GM19099 (cell line): ENCODE data around the gene APC2.

Experiments
- POLR2A ChIP-seq: IDR thresholded peaks from 3 replicates; pipeline ENCODE4 v1.6.1; 2011; ENCODE audit warnings: low read depth; ENCODE audit not compliant: insufficient read length; ENCODE audit errors: extremely low read depth

The APC2 gene

GRCh38 chr19:1410789-1411188 is 39.1 kb upstream of the APC2 start:
- TF ChIP-seq POLR2A = no peak

GRCh38 chr19:1411255-1412191 is 38.4 kb upstream of the APC2 start:
- no peak for TF ChIP-seq POLR2A

GRCh38 chr19:1412323-1412923 is 37.5 kb upstream of the APC2 start:
- no peak for TF ChIP-seq POLR2A

GRCh38 chr19:1412995-1413800 is 36.7 kb upstream of the APC2 start:
- no peak for TF ChIP-seq POLR2A

DNA sequence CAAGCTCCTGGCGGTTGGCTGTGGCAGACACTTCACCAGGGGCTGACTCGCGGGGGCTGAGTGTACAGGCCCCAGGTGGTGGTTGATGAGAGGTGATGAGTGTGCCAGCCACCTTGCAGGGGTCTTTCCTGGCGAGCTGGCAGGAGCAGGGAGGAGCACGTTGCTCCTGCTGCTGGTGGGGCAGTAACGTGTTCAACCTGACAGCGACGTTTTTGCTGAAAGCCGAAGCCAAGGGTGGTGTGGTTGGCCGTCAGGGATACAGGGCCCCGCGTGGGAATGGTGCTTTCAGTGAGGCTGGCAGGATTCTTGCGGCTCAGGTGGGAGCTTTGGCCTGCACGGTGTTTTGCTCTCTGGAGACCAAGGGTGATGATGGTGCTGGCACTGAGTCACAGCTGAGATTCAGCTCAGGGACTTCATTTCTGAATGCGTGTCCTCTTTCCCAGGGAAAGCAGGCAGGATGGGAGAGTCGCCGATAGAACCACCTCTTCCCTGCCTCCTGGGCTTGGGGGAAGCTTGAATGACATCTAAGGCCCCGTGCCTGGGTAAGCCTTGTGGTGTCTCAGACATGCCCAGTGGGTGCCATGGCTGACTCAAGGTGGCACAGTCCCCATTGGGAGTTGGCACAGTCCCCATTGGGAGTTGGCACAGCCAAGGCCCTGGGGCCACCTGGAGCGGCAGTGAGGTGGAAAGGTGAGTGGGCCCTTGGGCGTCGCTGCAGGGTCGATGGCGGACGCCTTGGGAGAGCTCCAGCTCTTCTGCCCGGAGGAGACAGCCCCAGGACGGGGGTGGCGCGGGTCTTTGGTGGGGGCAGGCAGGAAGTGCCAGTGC is 33.7 kb upstream of the APC2 start:
- no peak for TF ChIP-seq POLR2A

DNA sequence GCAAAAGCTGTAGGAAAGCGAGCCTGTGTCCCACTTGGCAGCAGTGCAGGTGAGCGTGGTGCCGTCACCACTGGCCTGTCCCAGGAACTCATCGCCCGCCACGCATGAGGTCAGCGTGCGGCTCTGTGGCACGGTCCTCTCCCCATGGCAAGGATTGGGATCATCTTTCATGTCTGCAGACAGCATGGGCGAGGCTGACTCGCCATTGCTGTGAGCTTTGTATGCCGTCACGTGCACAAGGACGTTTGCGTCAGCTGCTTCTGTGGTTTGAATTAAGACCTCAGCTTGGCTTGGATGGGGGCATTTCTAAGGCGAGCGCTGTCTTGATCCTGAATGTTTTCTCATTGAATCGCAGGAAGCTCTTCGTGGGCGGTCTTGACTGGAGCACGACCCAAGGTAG is 32.8 kb upstream of the APC2 start:
- no peak for TF ChIP-seq POLR2A

GRCh38 chr19:1417681-1418495 is 32.0 kb upstream of the APC2 start:
- TF ChIP-seq POLR2A = no peak

DNA sequence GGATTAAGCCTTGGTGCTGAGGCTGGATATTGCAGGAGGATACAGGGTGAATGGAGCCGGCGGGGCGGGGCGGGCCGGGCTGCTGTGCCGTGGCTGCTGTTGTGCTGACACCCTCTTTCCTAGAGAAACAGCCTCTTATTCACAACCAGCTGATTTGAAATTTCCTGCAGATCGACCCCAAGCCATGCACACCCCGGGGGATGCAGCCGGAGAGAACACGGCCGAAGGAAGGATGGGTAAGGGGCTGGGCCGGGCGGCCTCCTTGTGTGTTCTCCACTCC is 31.5 kb upstream of the APC2 start:
- no peak for TF ChIP-seq POLR2A

DNA sequence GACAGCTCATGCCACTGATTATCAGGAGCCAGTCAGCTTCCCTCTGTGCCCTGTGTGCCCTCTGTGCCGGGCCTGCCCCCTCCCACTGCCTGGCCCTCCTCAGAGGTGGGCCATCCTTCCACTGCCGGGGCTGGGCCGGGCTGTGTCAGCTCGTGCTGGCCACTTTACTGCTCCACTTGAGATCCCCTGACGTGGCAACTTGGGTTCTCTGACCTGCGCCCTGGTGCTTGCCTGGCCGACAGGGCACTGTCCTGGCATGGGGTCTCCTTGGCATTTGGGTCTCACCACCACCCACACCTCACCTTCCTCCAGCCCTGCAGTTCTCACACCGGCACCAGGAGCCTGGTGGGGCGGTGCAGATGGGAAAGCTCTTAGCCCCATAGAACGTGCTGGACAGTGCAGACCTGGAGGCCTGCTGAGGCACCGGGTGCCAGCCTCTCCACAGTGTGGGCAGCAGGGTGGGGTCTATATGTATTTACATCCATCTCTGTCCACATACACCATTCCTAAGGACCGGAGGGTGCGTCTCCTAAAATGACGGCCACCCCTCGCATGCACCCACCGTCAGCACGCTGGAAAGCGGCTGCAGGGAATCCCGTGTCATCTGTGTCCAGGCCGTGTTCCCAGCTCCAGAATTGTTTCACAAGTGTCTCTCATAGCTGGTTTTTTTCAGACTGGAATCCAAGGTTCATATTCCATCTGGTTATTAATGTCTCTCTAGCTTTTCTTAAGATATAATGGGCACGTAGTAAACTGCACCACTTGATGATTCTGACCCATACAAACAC is 30.8 kb upstream of the APC2 start:
- TF ChIP-seq POLR2A = no peak

- no peak for TF ChIP-seq POLR2A
Measured at GRCh38 chr19:1420590-1420989, 29.3 kb upstream of the APC2 start.

DNA sequence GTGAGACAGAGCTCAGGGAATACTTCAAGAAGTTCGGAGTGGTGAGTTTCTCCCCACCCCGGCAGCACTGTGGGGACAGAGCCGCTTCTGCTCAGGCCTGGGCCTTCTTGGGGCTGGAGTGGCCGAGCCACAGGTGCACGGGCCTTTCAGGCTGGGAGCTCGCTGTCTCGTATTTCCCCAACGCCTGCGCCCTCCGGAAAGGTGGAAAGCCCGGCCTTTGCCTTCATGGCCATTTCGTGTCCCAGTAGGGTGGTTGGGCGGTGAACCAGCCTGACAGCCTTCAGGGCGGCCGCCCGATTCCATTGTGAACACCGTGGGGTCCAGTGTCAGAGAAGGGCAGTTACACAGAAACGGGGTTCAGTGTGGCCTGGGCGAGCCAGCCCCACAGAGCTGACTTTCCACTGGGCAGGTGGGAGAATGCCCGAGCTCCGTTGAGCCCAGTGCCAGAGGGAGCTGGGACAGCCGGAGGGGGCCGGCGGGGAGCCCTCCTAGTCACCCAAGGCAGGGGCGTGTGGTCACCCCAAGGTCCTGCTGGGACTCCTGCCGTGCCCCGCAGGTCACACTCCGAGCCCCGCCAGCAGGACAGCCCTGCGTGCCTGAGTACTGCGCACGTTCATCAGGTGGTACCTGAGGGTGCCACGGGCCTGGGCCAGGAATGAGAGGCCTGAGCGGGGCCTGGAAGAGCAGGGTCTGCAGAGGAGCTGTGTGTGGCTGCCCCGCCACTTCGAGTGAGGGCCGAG is 28.5 kb upstream of the APC2 start:
- no peak for TF ChIP-seq POLR2A

DNA sequence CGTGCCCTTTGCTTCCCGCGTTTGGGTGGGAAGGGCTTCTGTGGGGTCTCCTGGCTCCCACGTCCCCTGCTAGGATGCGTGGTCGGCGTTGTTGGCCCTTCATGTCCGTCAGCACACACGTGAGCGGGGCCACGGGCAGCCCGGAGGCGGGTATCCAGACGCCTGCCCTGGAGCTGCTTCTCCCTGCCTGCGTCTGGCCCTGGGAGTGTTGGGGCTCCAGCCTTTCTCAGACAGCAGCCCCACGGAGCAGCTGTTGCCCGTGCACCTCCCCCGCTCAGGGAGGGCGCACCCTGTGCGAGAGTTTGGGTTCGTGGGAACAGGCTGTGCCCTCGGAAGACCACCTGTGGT is 28.0 kb upstream of the APC2 start:
- TF ChIP-seq POLR2A = no peak

DNA sequence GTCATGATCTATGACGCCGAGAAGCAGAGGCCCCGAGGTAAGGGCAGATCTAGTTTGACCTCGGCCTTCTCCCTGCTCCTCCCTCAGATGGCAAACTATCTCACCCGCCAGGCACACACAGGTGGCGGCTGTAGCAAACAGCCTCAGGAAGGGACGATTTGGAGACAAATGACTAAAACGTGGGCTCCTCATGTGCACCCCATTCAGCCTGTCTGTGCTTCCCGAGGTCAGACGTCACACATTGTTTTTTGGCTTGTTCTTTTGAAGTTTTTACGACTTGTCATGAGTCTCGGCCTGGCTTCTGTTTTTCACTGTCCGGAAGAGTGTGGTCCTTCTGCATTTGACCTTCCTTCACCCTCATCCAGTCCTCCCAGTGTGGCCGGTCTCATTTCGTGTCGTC is 27.6 kb upstream of the APC2 start:
- TF ChIP-seq POLR2A = no peak

DNA sequence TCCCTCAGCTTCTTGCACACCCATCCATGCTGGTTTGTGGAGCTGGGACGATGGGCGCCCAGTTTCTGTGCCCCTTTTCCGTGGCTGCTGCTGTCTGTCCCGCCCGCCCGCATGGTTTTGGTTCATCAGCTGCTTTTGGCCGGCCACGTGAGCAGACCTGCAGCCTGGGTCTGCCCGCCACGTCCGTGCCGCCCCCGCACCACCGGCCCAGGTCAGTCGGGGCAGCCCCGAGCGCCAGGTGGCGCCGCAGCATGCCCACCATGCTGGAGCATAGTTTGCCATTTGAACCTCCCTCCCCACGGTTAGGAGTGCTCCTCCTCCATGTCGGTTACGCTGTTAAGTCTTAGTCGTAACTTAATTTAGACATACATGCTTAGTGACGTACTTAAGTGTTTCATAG is 27.0 kb upstream of the APC2 start:
- no peak for TF ChIP-seq POLR2A
